ENCODE results near the gene DICER1.
"Not testable (repeated sequence)": the region's sequence is repeated elsewhere in the genome, so short reads cannot be mapped to it uniquely, and the experiment has no call there.

Gene DICER1

GRCh38 chr14:95157048-95157326 lies 342 bp downstream of the DICER1 start:
- in situ Hi-C loops (cut with MboI; ENCODE audit: low pct_unique_long_range_greater_than_20kb, low sequenced_read_pairs), result no loop called here
- DNase-seq, result no peak

- in situ Hi-C loops (cut with MboI; ENCODE audit: low pct_unique_long_range_greater_than_20kb, low sequenced_read_pairs), result no loop called here
- peak; percentile 33 for DNase-seq
These were observed 925 bp downstream of the DICER1 start for GRCh38 chr14:95156161-95157047.

- no peak for DNase-seq
- in situ Hi-C loops (cut with MboI; ENCODE audit: low pct_unique_long_range_greater_than_20kb, low sequenced_read_pairs), result no loop called here
These were observed 2.3 kb downstream of the DICER1 start for GRCh38 chr14:95155045-95155444.

- in situ Hi-C loops (cut with MboI; ENCODE audit: low pct_unique_long_range_greater_than_20kb, low sequenced_read_pairs), result no loop called here
- no peak for DNase-seq
These were observed 3.5 kb downstream of the DICER1 start for GRCh38 chr14:95153866-95154265.

- DNase-seq, result no peak
- in situ Hi-C loops (cut with MboI; ENCODE audit: low pct_unique_long_range_greater_than_20kb, low sequenced_read_pairs), result no loop called here
These were observed 5.8 kb downstream of the DICER1 start for GRCh38 chr14:95151561-95151960.

- DNase-seq, result no peak
- in situ Hi-C loops (cut with MboI; ENCODE audit: low pct_unique_long_range_greater_than_20kb, low sequenced_read_pairs), result no loop called here
These were observed 6.4 kb downstream of the DICER1 start for GRCh38 chr14:95150910-95151309.

GRCh38 chr14:95149441-95149840 lies 7.9 kb downstream of the DICER1 start:
- in situ Hi-C loops (cut with MboI; ENCODE audit: low pct_unique_long_range_greater_than_20kb, low sequenced_read_pairs), result no loop called here
- DNase-seq, result no peak

GRCh38 chr14:95147597-95147996 lies 9.7 kb downstream of the DICER1 start:
- in situ Hi-C loops (cut with MboI; ENCODE audit: low pct_unique_long_range_greater_than_20kb, low sequenced_read_pairs), result no loop called here
- no peak for DNase-seq

GRCh38 chr14:95146079-95146771 lies 11.1 kb downstream of the DICER1 start:
- peak; percentile 66 for DNase-seq
- in situ Hi-C loops (cut with MboI; ENCODE audit: low pct_unique_long_range_greater_than_20kb, low sequenced_read_pairs), result no loop called here

- no peak for DNase-seq
- in situ Hi-C loops (cut with MboI; ENCODE audit: low pct_unique_long_range_greater_than_20kb, low sequenced_read_pairs), result no loop called here
These were observed 12.5 kb downstream of the DICER1 start for GRCh38 chr14:95144849-95145248.

GRCh38 chr14:95143808-95144620 lies 13.3 kb downstream of the DICER1 start:
- peak; percentile 52 for DNase-seq
- in situ Hi-C loops (cut with MboI; ENCODE audit: low pct_unique_long_range_greater_than_20kb, low sequenced_read_pairs), result no loop called here

- DNase-seq, result no peak
- in situ Hi-C loops (cut with MboI; ENCODE audit: low pct_unique_long_range_greater_than_20kb, low sequenced_read_pairs), result no loop called here
These were observed 15.1 kb downstream of the DICER1 start for GRCh38 chr14:95142208-95142607.

GRCh38 chr14:95141684-95142083 lies 15.6 kb downstream of the DICER1 start:
- DNase-seq, result no peak
- in situ Hi-C loops (cut with MboI; ENCODE audit: low pct_unique_long_range_greater_than_20kb, low sequenced_read_pairs), result no loop called here

GRCh38 chr14:95140060-95140858 lies 17.1 kb downstream of the DICER1 start:
- peak; percentile 23 for DNase-seq
- in situ Hi-C loops (cut with MboI; ENCODE audit: low pct_unique_long_range_greater_than_20kb, low sequenced_read_pairs), result no loop called here

- DNase-seq, result no peak
- in situ Hi-C loops (cut with MboI; ENCODE audit: low pct_unique_long_range_greater_than_20kb, low sequenced_read_pairs), result no loop called here
These were observed 18.5 kb downstream of the DICER1 start for GRCh38 chr14:95138876-95139275.

GRCh38 chr14:95138455-95138854 lies 18.9 kb downstream of the DICER1 start:
- DNase-seq; in situ Hi-C loops (cut with MboI; ENCODE audit: low pct_unique_long_range_greater_than_20kb, low sequenced_read_pairs): not testable (repeated sequence)

- in situ Hi-C loops (cut with MboI; ENCODE audit: low pct_unique_long_range_greater_than_20kb, low sequenced_read_pairs), result no loop called here
- no peak for DNase-seq
These were observed 19.5 kb downstream of the DICER1 start for GRCh38 chr14:95137804-95138167.

- DNase-seq, result no peak
- in situ Hi-C loops (cut with MboI; ENCODE audit: low pct_unique_long_range_greater_than_20kb, low sequenced_read_pairs), result no loop called here
These were observed 20.0 kb downstream of the DICER1 start for GRCh38 chr14:95137164-95137803.

GRCh38 chr14:95136631-95137030 lies 20.7 kb downstream of the DICER1 start:
- DNase-seq, result no peak
- in situ Hi-C loops (cut with MboI; ENCODE audit: low pct_unique_long_range_greater_than_20kb, low sequenced_read_pairs), result no loop called here
